CD4-positive, alpha-beta T cell (primary cell): ENCODE data around the gene YTHDF2. TPM values are rescaled to one million over a fixed set of nuclear protein-coding genes. Genes with fewer than 3 reads are reported as not detected.
"Not testable (repeated sequence)": the region's sequence is repeated elsewhere in the genome, so short reads cannot be mapped to it uniquely, and the experiment has no call there.

Experiments used
- ATAC-seq: fragments of 200-7000 bp; cut with Tn5 transposase; one replicate; pipeline ENCODE4 v1.10.0; 2022; ENCODE audit warnings: mild to moderate bottlenecking; ENCODE audit not compliant: poor library complexity
- CTCF ChIA-PET: fragments of 350-600 bp; sonication (Branson Sonifier 250); formaldehyde crosslinking; loops from one replicate; lab custom pipeline; 2021; ENCODE audit warnings: antibody characterized with exemption, inconsistent platforms; lab: Charles Lee
- POLR2A ChIA-PET: fragments of 350-600 bp; sonication (Branson Sonifier 250); formaldehyde crosslinking; loops from one replicate; lab custom pipeline; 2021; ENCODE audit warnings: antibody characterized with exemption, inconsistent platforms; lab: Charles Lee
- DNase-seq, 14 experiments: peaks; one replicate each; pipeline ENCODE4 v3.0.0-alpha.2; 2013 to 2020; ENCODE audit warnings: mixed read lengths in 2 of 14
- H3K27ac ChIP-seq, 2 donors: one replicate each; pipeline versions ENCODE4 v1.5.1 to v1.7.0; 2013; ENCODE audit warnings: low read length in 2 of 2, low read depth in 1 of 2, mild to moderate bottlenecking in 1 of 2
- H3K27me3 ChIP-seq, 2 experiments: 1 replicate in 1 of 2; 2 replicates in 1 of 2; pipeline versions ENCODE4 v1.6.1 to v1.7.0; 2013; ENCODE audit warnings: low read length in 2 of 2, control low read depth in 1 of 2, mild to moderate bottlenecking in 1 of 2, moderate library complexity in 1 of 2; ENCODE audit not compliant: insufficient read depth in 2 of 2, control insufficient read depth in 1 of 2
- H3K36me3 ChIP-seq: one replicate; pipeline ENCODE4 v1.6.1; 2013; ENCODE audit warnings: low read length, control low read depth; ENCODE audit not compliant: insufficient read depth
- H3K4me1 ChIP-seq: one replicate; pipeline ENCODE4 v1.6.1; 2013; ENCODE audit warnings: low read length, control low read depth; ENCODE audit not compliant: insufficient read depth
- H3K4me3 ChIP-seq: one replicate; pipeline ENCODE4 v1.5.1; 2013; ENCODE audit warnings: mild to moderate bottlenecking, low read length, moderate library complexity
- H3K9me3 ChIP-seq, 2 experiments: 1 replicate in 1 of 2; 2 replicates in 1 of 2; pipeline versions ENCODE4 v1.6.1 to v1.7.0; 2013; ENCODE audit warnings: low read length in 2 of 2, mild to moderate bottlenecking in 2 of 2, control low read depth in 1 of 2, moderate library complexity in 1 of 2; ENCODE audit not compliant: control insufficient read depth in 1 of 2, insufficient read depth in 1 of 2
- H3K27ac Mint-ChIP-seq: one replicate; pipeline ENCODE4 v1.8.0; 2020; ENCODE audit warnings: mixed read lengths
- H3K27me3 Mint-ChIP-seq: one replicate; pipeline ENCODE4 v1.8.0; 2021; ENCODE audit warnings: mixed read lengths
- H3K36me3 Mint-ChIP-seq: one replicate; pipeline ENCODE4 v1.8.0; 2021; ENCODE audit warnings: low read depth, mixed read lengths
- H3K4me1 Mint-ChIP-seq: one replicate; pipeline ENCODE4 v1.8.0; 2021; ENCODE audit warnings: low read depth, mixed read lengths
- H3K4me3 Mint-ChIP-seq: one replicate; pipeline ENCODE4 v1.8.0; 2020; ENCODE audit warnings: mild to moderate bottlenecking, mixed read lengths
- H3K9me3 Mint-ChIP-seq: one replicate; pipeline ENCODE4 v1.8.0; 2020; ENCODE audit warnings: mixed read lengths
- CTCF ChIP-seq: fragments of 200-600 bp; IDR thresholded peaks from one replicate; pipeline ENCODE4 v1.8.0; 2022; ENCODE audit warnings: antibody characterized with exemption, mild to moderate bottlenecking
- intact Hi-C, 2 experiments: fragments of 100-400 bp; cut with DNase I in 1 of 2; cut with micrococcal nuclease in 1 of 2; formaldehyde crosslinking; loops; one replicate each; pipeline versions ENCODE4 v1.15.1 to v1.9.0; 2023 to 2025; cut with DNase I, micrococcal nuclease
- total RNA-seq, 174 experiments: library from RNA in 2 of 174; stranded (reverse) in 2 of 174; gene quantifications; one replicate each; pipeline ENCODE4 v1.2.3 and lab custom pipeline; 2021 to 2026

The YTHDF2 gene
- total RNA-seq, 2 experiments from 2014 or later = 85.0 to 100 TPM

- POLR2A ChIA-PET = interaction anchor here (1.1 to 1.9 kb wide), 2 partner anchors 70 to 76 kb away, joined by 4 to 7 read pairs; partner anchors contain the start of gene RNU11
- no peak overlapping the region for H3K27ac ChIP-seq
Measured at GRCh38 chr1:28719332-28719619, 17.5 kb upstream of the YTHDF2 start.

DNA sequence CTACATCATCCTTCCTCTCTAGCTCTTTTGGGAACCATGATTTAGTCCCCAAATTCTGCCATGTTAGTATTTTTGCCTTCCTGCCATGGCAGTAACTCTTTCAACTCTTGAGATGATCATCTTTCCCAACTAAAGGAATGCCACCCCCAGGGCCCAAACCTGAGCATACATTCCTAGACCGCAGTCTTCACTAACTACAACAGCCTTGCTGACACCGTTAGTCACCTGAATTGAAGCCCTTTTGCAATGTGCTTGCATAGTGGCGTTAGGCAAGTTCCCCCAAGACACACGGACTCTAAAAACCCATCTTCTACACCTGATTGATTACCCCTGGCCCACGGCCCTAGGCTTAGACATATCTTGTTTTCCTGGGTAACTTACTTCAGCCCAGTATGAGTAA is 16.4 kb upstream of the YTHDF2 start:
- H3K4me3 Mint-ChIP-seq = no peak overlapping the region
- no peak for DNase-seq
- Histone ChIP-seq H3K9me3 (no peaks in the 10 kb centered on the region), H3K27me3 (no peaks in the 10 kb centered on the region), H3K4me1 (no peaks in the 10 kb centered on the region), H3K4me3 (no peak overlapping the region), H3K36me3 (no peaks in the 10 kb centered on the region), H3K27ac (no peak overlapping the region)
- no peak for TF ChIP-seq CTCF
- no peak for ATAC-seq
- ChIA-PET CTCF (no interaction called here), POLR2A (no interaction called here)
- H3K4me1 Mint-ChIP-seq = no peaks in the 10 kb centered on the region
- H3K9me3 Mint-ChIP-seq = no peaks in the 10 kb centered on the region
- no peaks in the 10 kb centered on the region for H3K27me3 Mint-ChIP-seq
- intact Hi-C loops = no loop called here
- no peaks in the 10 kb centered on the region for H3K36me3 Mint-ChIP-seq
- no peak overlapping the region for H3K27ac Mint-ChIP-seq

More at GRCh38 chr1:28719332-28719619, 17.5 kb upstream of the YTHDF2 start:
- no peaks in the 10 kb centered on the region for H3K4me1 Mint-ChIP-seq
- H3K27ac Mint-ChIP-seq = no peak overlapping the region
- no peaks in the 10 kb centered on the region for H3K9me3 Mint-ChIP-seq
- Histone ChIP-seq H3K27me3 (no peaks in the 10 kb centered on the region), H3K9me3 (no peaks in the 10 kb centered on the region), H3K4me3 (no peak overlapping the region), H3K4me1 (no peaks in the 10 kb centered on the region), H3K36me3 (peaks cover 8% of the 10 kb centered on the region)
- TF ChIP-seq CTCF = no peak
- CTCF ChIA-PET = interaction anchor here (1.3 kb wide), 1 partner anchor 79 kb away, joined by 4 read pairs; no protein-coding TSS in a partner anchor
- no peak for ATAC-seq
- H3K27me3 Mint-ChIP-seq = no peaks in the 10 kb centered on the region
- no peak overlapping the region for H3K4me3 Mint-ChIP-seq
- DNase-seq = no peak
- intact Hi-C loops = no loop called here
- H3K36me3 Mint-ChIP-seq = peaks cover 8% of the 10 kb centered on the region

- intact Hi-C loops, H3K9me3 ChIP-seq, H3K4me3 ChIP-seq, H3K27ac Mint-ChIP-seq, H3K27me3 ChIP-seq, H3K4me3 Mint-ChIP-seq, H3K36me3 ChIP-seq, H3K27me3 Mint-ChIP-seq, H3K36me3 Mint-ChIP-seq, CTCF ChIA-PET, DNase-seq, H3K27ac ChIP-seq, H3K4me1 ChIP-seq, ATAC-seq, H3K4me1 Mint-ChIP-seq, H3K9me3 Mint-ChIP-seq: not testable (repeated sequence)
- POLR2A ChIA-PET = interaction anchor here (0.5 to 0.7 kb wide), 2 partner anchors 14 to 231 kb away, joined by 3 read pairs; no protein-coding TSS in a partner anchor
Measured at GRCh38 chr1:28721927-28722326, 14.8 kb upstream of the YTHDF2 start.

DNA sequence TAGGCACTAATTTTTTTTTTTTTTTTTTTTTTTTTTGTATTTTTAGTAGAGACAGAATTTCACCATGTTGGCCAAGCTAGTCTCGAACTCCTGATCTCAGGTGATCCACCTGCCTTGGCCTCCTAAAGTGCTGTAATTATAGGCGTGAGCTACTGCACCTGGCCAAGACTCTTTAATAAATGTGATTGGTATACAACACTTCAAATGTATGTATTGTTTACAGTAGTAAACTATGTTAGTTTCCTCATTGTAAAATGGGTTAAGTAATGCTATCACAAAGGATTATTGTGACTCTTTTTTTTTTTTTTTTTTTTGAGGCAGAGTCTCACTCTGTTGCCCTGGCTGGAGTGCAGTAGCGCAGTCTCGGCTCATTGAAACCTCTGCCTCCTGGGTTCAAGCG is 11.4 kb upstream of the YTHDF2 start:
- ATAC-seq, H3K4me3 Mint-ChIP-seq, H3K27me3 Mint-ChIP-seq, H3K4me3 ChIP-seq, DNase-seq, H3K4me1 ChIP-seq, H3K9me3 ChIP-seq, H3K27me3 ChIP-seq, H3K4me1 Mint-ChIP-seq, H3K9me3 Mint-ChIP-seq, H3K36me3 ChIP-seq, H3K27ac Mint-ChIP-seq, H3K36me3 Mint-ChIP-seq, intact Hi-C loops, H3K27ac ChIP-seq: not testable (repeated sequence)
- ChIA-PET CTCF (interaction anchor here (3.2 kb wide), 1 partner anchor 11 kb away, joined by 16 read pairs; the partner anchor contains the start of gene YTHDF2), POLR2A (interaction anchor here (2.6 kb wide), 1 partner anchor 11 kb away, joined by 6 read pairs; the partner anchor contains the start of gene YTHDF2)
